Mesodermal cell (in vitro differentiated cells): ENCODE results near the gene PKN2.
"Not testable (repeated sequence)": the region's sequence is repeated elsewhere in the genome, so short reads cannot be mapped to it uniquely, and the experiment has no call there.

Experiments
- H3K27ac ChIP-seq: 2 replicates; pipeline ENCODE4 v1.7.0; 2013; ENCODE audit warnings: mild to moderate bottlenecking, low read depth, low read length, moderate library complexity; ENCODE audit not compliant: severe bottlenecking
- H3K36me3 ChIP-seq: 2 replicates; pipeline ENCODE4 v1.7.1; 2013; ENCODE audit warnings: mild to moderate bottlenecking, low read length, moderate library complexity; ENCODE audit not compliant: control insufficient read depth, insufficient read depth
- H3K4me1 ChIP-seq: one replicate; pipeline ENCODE4 v1.7.1; 2013; ENCODE audit warnings: mild to moderate bottlenecking, low read length; ENCODE audit not compliant: insufficient read depth, control insufficient read depth, poor library complexity, severe bottlenecking
- H3K4me3 ChIP-seq: 2 replicates; pipeline ENCODE4 v1.7.0; 2013; ENCODE audit warnings: low read length, control low read depth, mild to moderate bottlenecking; ENCODE audit not compliant: insufficient read depth, poor library complexity, severe bottlenecking; ENCODE audit errors: extremely low read depth
- H3K9me3 ChIP-seq: 2 replicates; pipeline ENCODE4 v1.7.1; 2013; ENCODE audit warnings: mild to moderate bottlenecking, low read length, moderate library complexity; ENCODE audit not compliant: control insufficient read depth
- WGBS, 2 experiments: methylation state at CpG; one replicate each; pipeline ENCODE4 v1.1.5; 2013; ENCODE audit warnings: missing lambda C conversion rate in 2 of 2; ENCODE audit not compliant: insufficient coverage in 2 of 2; 5-methylcytosine and 5-hydroxymethylcytosine counted together

Gene PKN2

DNA sequence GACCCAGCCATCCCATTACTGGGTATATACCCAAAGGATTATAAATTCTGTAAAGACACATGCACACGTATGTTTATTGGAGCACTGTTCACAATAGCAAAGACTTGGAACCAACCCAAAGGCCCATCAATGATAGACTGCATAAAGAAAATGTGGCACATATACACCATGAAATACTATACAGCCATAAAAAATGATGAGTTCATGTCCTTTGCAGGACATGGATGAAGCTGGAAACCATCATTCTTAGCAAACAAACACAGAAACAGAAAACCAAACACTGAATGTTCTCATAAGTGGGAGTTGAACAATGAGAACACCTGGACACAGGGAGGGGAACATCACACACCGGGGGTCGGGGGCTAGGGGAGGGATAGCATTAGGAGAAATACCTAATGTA, 135.6 kb downstream of the PKN2 start:
- H3K9me3 ChIP-seq, H3K27ac ChIP-seq, H3K4me3 ChIP-seq, H3K4me1 ChIP-seq: not testable (repeated sequence)
- 100% methylated on average over 1 of the region's 3 CpGs; no CpG with 5 or more reads in 1 of the 2 experiments for WGBS, 2 experiments
- H3K36me3 ChIP-seq, result peaks cover 36% of the 10 kb centered on the region

DNA sequence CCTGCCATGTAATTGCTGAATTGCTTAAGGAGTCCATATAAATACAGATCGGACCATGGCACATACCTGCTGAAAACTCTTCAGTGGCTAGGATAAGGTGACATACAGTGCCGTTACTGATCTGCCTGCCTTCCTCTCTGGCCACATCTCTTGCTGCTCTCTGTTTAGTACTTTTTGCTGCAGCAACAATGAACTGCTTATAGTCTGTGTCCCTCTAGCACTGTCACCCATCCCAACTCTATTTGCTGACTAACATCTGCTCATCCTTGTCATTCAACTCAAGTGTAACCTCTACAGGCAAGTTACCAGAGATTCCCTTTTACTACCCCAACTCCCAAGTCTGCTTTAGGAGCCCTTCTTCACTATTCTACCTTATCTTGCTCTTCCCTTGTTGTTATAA, 141.6 kb downstream of the PKN2 start:
- H3K27ac ChIP-seq, result no peak overlapping the region
- H3K36me3 ChIP-seq, result peaks cover 34% of the 10 kb centered on the region
- H3K4me1 ChIP-seq, result no peaks in the 10 kb centered on the region
- 81 to 88% methylated on average over 2 of the region's 2 CpGs for WGBS, 2 experiments
- H3K9me3 ChIP-seq, result no peaks in the 10 kb centered on the region
- H3K4me3 ChIP-seq, result no peak overlapping the region

DNA sequence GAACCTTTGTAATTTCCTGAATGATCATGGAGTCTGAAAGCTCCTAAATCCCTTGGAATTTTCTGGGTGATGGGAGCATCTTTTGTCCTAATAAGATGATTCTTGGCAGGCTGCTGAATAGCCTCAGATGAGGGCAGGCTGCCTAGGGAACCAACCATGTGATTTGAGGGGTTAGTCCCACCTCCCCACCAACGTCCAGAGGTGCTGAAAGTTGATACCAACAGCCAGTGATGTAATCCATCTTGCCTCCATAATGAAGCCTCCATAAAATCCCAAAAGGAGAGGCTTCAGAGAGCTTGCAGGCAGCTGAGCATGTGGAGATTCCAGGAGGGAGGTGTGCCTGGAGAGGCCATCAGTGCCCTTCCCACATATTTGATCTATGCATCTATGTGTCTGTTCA, 163.6 kb downstream of the PKN2 start:
- Histone ChIP-seq H3K27ac (no peak overlapping the region), H3K36me3 (peaks cover 7% of the 10 kb centered on the region), H3K4me3 (no peak overlapping the region), H3K9me3 (no peaks in the 10 kb centered on the region), H3K4me1 (no peaks in the 10 kb centered on the region)
- WGBS, 2 experiments, result 20% methylated on average over 1 of the region's 1 CpG; no CpG with 5 or more reads in 1 of the 2 experiments

DNA sequence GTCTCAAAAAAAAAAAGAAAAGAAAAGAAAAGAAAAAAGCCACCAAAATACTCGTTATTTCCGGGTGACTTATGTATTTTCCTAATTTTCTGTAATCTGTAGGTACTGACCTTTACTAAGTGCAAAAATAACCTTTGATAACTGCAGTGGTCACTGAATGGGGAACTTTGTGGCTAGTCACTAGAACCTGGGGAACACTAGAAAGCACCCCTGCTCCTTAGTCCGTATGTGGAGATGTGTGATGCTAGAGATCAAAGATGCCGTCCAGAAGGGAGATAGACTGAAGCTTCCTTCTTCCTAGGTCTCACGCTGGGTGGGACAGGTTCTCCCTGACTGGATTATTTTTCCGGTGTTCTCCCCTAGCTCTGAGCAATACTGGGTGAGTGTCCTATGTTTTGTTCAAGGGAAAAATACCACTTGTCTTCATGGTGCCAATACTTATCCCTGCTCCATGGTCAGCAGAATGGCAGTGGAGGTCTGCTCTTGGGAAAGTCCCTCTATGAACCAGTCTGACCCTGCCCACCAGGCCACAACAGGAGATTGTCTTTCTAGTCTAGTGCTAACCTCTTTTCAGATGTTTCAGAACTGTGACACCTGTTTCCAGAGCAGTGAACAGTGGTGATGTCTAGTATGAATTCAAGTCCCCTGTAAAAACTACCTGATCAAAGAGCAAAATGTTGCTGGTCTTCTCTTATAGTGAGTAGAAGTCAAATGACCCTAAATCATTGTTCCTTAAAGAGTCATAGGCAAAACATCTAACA, 167.4 kb downstream of the PKN2 start:
- H3K36me3 ChIP-seq, result peaks cover 35% of the 10 kb centered on the region
- 85 to 98% methylated on average over 4 to 6 of the region's 6 CpGs for whole genome bisulfite sequencing, 2 experiments
- H3K4me1 ChIP-seq, result no peaks in the 10 kb centered on the region
- no peak overlapping the region for H3K4me3 ChIP-seq
- no peaks in the 10 kb centered on the region for H3K9me3 ChIP-seq
- no peak overlapping the region for H3K27ac ChIP-seq

DNA sequence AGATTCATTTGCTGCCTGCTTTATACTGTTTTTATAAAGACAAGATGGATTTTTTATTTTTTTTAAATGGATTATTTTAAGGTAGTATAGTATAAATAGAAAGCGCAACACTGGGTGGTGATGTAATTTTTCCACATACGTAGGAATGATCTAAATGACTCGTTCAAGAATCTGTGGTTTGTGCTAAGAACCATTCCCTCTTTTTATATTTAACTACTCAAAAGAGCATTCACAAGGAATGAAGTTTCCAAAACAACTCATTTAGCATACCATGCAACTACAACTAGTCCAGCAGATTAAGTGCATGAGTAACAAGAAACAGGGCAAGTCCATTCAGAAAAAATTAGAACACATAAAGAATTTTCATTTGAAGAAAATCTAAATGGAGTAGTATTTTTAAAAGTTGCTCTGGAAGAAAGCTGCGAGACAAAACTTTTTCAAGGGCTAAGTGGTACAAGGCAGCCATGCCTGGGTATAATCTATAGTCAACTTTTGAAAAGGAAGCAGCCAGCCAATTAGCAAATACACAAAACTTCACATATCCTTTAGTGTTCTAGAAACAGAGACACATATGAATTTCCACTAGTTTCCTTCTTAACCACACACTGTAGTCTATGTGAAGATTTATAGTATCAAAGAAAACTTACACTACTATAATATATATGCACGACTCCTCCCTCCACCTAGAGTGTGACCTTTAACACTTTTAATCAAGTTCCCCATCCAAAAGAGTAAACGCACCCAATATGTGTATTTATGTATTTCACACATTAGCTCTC, 183.9 kb downstream of the PKN2 start:
- no peak overlapping the region for H3K4me3 ChIP-seq
- H3K27ac ChIP-seq, result peak overlapping the region; percentile 1
- peaks cover 26% of the 10 kb centered on the region for H3K36me3 ChIP-seq
- no peaks in the 10 kb centered on the region for H3K9me3 ChIP-seq
- no peaks in the 10 kb centered on the region for H3K4me1 ChIP-seq
- 100% methylated on average over 1 of the region's 6 CpGs; no CpG with 5 or more reads in 1 of the 2 experiments for WGBS, 2 experiments

DNA sequence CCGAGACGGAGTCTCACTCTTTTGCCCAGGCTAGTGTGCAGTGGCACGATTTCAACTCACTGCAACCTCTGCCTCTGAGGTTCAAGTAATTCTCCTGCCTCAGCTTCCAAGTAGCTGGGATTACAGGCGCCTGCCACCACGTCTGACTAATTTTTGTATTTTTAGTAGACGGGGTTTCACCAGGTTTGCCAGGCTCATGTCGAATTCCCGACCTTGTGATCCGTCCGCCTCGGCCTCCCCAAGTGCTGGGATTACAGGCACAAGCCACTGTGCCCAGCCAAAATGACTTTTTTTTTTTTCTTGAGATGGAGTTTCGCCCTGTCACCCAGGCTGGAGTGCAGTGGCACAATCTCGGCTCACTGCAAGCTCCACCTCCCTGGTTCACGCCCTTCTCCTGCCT, 185.6 kb downstream of the PKN2 start:
- not testable (repeated sequence) for H3K27ac ChIP-seq, H3K9me3 ChIP-seq, H3K4me3 ChIP-seq, H3K4me1 ChIP-seq
- 95 to 100% methylated on average over 13 to 14 of the region's 14 CpGs for WGBS, 2 experiments
- peaks cover 24% of the 10 kb centered on the region for H3K36me3 ChIP-seq

DNA sequence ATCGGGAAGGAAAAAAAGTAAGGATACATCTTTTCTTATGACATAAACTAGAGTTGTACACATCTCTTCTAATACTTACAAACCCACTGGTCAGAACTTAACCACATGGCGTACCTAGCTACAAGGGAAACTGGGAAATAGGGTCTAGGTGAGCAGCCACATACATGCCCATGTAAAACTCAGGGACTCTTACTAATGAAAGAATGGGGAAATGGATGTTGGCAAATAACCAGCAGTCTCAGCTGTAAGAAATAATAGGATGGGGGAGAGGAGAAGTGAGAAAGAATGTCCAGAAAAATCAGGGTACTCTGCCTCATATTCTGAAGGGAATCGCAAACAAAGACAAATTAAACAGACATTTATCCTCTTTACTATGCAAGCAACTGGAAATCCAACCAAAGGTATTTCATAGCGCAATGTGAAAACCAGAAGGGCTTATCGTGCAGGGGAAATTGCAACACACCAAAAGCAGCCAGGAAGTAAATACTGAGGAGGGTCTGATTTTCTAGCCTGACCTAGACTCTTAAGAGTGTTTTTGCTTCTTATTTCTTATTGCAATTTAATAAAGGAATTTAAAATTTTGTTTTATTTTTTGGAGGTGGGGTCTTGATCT, 189.8 kb downstream of the PKN2 start:
- Histone ChIP-seq H3K36me3 (peaks cover 29% of the 10 kb centered on the region), H3K4me1 (no peaks in the 10 kb centered on the region), H3K9me3 (no peaks in the 10 kb centered on the region), H3K4me3 (no peak overlapping the region), H3K27ac (no peak overlapping the region)
- WGBS, 2 experiments, result 100% methylated on average over 2 of the region's 5 CpGs

DNA sequence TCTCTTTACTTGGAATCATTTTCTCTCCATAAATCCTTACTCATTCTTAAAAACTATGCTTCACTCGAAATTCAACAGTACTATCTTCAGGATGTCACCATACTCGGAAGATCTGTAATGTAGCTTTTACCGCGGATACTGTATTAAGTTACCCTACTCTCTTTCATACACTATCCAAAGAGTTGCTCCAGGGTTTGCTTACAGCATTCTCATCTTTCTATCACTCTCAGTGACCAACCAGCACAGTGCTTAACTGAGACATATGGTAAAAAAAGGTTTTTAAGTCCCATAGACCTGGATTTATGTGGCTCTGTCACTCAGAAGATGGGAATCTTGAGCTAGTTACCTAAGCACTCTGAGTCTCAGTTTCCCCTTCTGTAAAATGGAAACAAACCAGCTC, 191.5 kb downstream of the PKN2 start:
- Histone ChIP-seq H3K4me3 (no peak overlapping the region), H3K4me1 (no peaks in the 10 kb centered on the region), H3K27ac (no peak overlapping the region), H3K9me3 (no peaks in the 10 kb centered on the region), H3K36me3 (peaks cover 21% of the 10 kb centered on the region)
- WGBS, 2 experiments, result 91 to 100% methylated on average over 2 to 4 of the region's 4 CpGs

DNA sequence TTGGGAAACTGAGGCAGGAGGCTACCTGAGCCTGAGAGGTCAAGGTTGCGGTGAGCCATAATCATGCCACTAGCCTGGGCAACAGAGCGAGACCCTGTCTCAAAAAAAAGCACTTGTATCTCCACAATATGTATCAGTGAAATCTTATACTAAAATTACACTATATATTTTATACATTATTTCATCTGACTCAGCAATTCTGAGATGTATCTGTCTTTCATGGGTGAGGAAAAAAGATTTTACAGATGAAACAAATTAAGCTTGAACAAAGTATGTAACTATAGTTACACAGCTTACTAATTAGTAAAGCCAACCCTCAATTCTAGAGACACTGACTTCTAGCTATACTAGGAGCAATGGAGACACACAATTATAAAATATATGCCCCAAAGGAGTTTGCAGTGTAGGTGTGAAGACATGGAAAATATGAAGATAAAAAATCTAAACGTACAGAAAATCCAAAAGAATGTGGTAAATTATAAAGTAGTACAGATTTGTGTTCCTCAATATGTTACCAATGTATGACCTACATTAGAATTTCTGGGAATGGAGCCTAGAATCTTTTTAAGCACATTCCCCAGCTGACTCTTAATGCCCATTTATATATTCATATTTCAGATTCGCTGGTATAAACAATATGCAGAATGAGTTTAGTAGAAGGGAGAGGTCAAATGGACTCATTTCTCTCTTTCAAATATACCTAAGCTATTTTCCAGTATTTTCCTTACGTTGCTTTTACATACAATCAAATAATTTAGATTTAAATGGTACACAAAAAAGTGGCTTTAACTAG, 192.7 kb downstream of the PKN2 start:
- Histone ChIP-seq H3K36me3 (peaks cover 20% of the 10 kb centered on the region), H3K4me3 (no peak overlapping the region), H3K4me1 (no peaks in the 10 kb centered on the region), H3K27ac (no peak overlapping the region), H3K9me3 (no peaks in the 10 kb centered on the region)
- no CpG with 5 or more reads among the region's 5 CpGs for WGBS, 2 experiments

DNA sequence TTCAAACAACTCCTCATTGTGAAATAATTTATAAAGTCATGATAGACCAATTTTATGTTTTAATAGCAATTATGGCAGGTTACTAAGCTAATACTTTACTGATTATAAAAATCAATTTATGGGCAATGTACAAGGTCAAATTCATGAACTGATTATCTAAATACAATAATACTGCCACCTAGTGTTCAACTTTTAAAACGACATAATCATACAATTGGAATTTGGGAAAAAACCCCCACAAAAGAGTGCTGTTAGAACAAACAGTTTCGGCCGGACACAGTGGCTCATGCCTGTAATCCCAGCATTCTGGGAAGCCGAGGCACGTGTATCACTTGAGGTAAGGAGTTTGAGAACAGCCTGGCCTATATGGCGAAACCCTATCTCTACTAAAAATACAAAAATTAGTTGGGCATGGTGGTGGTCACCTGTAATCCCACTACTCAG, 193.3 kb downstream of the PKN2 start:
- peaks cover 23% of the 10 kb centered on the region for H3K36me3 ChIP-seq
- no peak overlapping the region for H3K4me3 ChIP-seq
- H3K27ac ChIP-seq, result no peak overlapping the region
- H3K9me3 ChIP-seq, result no peaks in the 10 kb centered on the region
- no peaks in the 10 kb centered on the region for H3K4me1 ChIP-seq
- WGBS, 2 experiments, result 0 to 53% methylated on average over 1 to 3 of the region's 6 CpGs
